NCI-H1930 (cell line): Measurements from ENCODE around the gene COPB1.

Source experiments
- DNase-seq, 2 experiments: peaks; one replicate each; lab custom pipeline; 2025; lab: John Stamatoyannopoulos, UW

COPB1 gene

DNA sequence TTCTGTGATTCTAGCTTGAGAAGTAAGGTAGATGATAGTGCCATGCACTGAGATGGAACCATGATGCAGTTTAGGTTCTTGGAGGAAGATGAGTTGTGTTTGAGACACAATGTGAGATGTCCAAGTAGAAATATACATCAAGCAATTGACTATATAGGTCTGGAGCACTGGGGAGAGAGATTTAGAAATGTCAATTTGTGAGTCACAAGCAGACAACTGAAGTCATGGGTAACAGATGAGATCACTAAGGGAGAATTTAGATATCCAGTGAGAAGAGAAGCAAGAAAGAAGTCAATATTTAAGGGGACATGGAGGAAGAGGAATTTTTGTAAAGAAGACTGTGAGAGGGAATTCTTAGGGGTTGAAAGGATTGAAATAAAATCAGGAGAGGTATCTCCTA, 75.5 kb downstream of the COPB1 start:
- DNase-seq = no peak

DNA sequence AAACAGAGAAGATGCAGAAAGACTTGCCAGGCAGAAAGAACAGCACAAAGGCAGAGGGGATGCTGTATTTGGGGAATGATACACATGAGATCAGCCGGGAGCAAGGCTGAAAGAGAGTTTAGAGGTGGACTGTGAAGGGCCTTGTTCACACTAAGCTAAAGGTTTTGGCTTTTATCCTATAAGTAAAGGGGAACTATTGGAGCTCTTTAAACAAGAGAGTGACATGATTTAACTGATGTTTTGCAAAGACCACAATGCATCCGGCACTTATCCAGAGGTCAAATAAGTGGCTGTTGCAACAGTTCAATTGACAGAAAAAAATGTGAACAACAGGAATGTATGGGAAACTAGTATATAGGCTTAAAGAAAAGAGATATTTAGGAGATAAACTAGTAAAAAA, 76.0 kb downstream of the COPB1 start:
- DNase-seq = no peak

DNA sequence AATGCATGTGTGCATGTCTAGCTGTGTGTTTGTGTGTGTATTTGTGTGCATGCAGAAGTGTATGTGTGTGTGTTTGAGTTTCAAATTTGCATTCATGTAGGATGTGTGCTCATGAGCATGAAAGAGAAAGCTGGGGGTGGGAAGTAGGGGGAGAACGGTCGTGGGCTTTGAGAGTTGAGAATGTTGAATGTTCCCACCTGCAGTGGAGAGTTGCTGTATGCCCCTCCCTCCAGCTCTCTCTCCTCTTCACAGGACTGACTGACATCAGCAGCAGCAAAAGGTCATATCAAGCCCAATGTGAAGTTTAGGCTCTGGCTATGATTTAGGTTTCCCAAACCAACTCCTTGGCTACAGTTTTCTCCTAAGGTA, 76.8 kb downstream of the COPB1 start:
- no peak for DNase-seq

DNA sequence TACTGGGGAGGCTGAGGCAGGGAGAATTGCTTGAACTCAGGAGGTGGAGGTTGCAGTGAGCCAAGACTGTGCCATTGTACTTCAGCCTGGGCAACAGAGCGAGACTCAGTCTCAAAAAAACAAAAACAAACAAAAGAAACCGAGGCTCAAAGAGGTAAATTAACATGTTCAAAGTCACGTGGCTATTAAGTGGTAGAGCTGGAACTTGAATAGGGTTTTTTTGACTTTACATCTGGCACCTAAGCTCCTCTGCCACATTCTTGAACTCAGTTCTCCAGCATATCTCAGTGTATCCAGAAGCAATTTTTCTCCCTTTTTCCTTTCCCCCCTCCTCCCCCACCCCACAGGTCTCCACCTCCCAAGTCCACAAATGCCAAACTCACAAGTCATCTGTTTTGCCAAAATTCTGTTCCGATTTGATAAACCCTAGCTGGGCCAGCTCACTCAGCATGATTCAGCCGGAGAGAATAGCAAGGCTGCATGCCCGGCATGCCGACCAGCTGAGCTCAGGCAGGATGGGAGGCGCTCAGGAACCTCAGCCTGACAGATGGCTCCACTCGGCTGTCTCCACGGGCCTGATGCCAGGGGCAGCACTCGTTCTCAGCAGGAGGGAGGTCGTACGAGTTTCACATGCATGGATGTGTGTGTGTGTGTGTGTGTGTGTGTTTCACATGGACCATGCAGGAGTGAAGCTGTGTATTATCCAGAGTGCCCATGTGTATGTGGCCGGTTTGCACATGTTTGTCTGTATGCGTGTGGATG, 77.4 kb downstream of the COPB1 start:
- no peak for DNase-seq

DNA sequence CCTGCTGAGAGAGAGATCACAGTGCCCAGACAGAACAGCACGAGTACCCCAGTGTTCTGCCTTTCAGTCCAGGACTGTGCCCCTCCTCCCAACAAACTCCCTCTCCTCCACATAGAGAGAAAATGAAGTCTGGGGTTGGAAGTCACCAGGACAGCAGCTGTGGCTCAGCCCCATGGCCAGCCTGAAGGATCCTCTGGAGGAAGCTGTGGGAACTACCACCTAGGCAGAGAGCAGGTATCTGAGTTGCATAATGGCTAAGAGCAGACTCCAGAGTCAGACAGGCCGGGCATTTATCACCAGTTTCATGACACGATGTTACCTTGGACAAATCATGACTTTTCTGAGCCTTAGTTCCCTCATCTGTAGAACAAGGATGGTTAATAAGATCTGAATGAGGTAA, 79.4 kb downstream of the COPB1 start:
- DNase-seq = no peak

DNA sequence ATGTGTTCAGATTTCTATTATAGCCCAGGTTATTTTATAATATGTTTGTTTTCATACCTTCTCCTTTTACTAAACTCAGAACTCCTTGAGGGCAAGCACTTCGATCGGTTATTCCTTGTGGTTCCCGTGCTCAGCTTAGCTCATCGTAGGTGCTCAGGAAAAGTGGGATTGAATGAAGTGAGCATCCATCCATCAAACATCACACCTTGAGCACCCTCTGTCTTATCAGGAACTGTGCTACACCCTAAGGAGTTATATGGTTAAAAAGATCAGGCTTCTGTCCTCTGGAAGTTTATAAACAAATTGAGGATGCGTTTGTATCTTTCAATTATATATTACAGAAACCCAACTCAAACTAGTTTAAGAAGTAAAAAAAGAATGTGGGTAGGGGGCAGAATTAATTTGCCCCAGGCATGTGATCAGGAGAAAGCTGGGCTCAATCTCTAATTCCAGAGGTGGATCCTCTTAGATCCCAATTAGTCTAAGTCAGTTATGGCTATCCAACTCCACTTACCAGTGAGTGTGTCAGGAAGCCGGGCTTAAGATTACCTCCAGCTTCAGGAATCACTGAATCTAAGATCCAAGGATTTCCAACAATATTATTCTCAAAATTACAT, 80.7 kb downstream of the COPB1 start:
- DNase-seq = no peak

DNA sequence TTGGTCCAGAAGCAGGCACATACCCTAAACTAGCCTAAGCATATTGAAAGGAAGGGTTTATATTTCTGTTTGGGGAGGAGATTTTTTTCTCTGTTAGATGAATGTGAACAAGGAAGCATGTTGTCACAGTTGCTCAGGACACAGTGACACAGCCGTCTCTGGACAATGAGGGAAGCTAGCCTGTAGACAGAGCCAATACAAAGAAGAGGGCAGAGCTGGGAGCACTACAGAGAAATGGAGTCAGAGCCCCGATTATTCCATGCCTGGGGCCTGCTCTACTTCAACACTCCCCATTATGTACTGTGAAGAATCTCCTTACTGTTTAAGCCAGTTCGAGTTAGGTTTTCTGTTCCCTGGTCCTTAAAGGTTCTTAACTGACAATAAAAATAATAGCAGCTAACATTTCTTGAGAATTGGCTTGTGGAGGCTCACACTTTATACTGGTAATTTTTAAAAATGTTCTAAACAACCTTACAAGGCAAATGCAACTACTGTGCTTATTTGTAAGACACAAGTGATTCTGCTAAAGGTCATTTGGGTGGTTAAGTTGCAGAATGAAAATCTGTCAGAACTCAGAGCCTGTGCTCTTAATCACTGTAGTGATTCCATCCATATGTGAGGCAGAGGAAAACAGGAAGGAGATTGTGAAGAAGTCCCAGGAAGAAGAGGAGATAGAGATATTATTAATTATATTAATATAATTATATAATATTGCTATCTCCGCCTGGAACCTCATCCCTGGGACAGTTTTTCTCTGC, 81.8 kb downstream of the COPB1 start:
- no peak for DNase-seq

DNA sequence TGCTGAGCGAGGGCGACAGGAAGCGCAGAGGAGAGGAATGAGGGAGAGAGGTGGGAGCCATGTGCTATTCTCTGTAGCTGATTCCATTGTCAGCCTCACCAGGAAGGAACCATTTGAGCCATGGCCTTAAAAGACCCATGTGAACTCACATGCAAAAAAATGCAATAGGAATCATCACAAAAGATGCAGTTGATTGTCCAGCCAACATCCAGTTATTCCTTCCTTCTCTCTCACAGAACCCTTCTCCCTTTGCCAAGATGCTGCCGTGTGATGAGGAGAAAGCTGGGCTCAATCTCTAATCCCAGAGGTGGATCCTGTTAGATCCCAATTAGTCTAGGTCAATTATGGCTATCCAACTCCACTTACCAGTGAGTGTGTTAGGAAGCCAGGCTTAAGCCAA, 82.4 kb downstream of the COPB1 start:
- DNase-seq = no peak

DNA sequence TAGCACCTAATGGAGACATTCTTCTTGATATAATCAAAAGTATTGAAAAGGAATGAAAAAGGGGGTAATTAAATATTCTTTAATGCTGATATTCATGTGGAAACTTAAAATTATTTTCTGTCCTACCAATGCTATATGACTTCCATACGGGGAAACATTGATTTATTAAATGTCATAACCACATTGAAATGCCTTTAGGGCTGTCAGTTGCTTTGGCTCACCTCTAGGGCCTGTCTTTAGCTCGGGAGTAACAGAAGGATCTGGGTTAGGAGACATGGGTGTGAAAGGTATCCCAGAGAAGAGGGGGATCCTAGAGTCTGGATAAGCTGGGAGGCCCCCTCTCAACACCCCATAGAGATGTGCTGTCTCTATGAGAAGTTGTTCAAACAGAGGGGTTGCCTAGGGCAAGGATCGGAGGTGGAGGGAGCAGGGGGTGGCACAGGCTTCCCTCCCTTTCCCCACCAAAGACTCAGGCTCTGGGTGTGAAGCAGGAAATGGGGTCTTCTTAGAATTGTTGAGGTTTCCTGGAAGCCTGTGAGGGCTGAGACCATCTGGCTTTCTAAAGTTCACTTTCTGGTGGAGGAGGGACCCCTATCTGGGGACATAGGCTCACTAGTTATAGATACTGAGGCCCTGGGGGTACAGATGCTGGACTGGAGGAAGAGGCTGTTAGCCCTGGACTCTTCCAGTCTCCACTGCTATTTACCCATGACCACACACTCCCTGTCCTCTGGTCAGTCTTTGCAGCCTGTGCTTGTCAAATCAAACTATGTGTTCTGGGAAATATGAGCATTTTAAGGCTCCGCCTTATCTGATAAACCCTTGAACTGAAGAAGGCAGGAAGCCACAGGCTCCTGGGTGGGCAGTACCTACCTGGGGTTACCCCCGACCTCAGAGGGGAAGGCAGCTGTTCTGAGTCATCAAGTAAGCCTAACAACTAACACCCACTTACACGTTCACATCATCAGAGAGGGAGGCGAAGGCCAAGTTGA, 84.8 kb downstream of the COPB1 start:
- DNase-seq = no peak

DNA sequence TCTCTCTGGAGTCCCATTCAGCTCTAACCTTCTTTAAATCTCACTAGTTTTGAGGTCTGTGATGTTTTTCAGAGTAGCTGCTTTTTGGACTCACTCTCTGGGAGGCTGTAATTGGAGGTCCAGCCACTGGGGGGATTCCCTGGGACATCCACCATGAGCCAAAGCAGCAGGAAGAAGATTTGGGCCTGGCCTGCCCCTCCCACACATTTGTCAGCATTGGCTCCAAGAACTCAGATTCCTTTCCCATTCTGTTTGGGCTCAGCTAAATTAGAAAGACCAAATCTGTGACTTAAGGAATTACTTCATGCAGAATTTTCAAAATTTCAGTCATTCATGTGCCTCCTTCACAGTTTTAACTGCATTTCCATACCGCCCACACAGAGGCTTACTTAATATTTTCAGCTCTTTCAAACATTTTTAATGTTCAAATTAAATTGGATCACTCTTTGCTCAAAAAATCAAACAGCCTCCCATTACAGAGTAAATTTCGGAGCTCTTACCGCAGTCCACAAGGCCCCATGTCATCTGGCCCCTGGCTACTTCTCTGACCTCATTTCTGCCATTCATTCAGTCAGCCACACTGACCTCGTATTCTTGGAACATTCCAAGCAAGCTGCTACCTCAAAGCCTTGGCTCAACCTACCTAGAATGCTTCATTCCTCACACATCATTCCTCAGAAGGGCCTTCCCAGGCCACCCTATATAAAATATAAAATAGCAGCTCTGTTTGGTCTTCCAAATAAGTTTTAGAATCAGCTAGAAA, 86.1 kb downstream of the COPB1 start:
- DNase-seq = no peak

DNA sequence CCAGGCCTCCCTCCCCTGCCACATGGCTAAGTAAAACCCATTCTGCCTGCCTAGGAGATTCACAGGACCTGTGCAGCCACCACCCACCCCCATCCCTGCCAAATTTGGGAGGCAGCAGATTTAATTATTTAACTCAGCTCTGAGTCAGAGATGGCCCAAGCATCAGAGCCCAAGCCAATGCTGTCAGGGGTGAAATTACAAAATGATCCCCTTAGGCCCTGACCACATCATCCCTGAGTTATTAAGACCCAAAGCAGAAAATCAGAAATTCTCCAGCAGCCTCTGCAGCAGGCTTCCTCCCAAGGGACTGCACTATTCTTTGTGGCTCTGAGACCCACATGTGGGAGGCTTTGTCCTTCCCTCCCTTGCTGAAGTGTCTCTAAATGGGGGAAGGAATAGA, 87.8 kb downstream of the COPB1 start:
- DNase-seq = no peak

DNA sequence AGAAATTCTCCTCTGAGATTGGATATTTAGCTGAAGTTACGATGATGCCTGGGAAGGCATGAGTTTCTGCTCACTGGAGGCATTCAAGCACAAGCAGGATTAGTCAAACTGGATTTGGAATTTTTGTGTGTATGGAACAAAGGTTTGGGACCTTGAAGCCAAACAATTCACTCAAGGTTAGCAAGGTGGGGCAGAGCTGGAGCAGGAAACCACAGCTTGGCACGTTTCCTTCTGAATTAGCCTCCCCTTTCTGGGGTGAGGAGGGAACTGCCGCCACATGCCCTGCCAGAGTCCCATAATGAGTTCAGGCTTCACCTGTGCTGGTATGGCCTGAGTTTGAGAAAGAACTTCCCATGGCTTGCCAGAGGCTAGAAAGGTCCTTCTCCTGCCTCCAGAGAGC, 89.7 kb downstream of the COPB1 start:
- DNase-seq = no peak

DNA sequence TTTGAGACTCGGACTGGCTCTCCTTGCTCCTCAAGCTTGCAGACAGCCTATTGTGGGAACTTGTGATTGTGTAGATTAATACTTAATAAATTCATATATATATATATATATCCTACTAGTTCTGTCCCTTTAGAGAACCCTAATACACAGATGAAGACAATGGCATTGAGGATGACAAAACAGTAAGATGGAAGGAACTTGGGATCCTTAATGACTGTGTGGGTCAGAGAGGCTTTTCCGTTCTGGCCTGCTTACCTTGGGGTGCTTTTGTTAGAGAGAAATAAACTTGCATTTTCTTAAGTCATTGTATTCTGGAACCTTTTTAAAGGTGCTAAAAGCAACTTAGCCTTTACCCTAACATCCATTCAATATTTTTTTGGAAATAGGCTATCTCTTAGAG, 91.0 kb downstream of the COPB1 start:
- no peak for DNase-seq
